Measurements from ENCODE around the gene FNTB. TPM values are rescaled to one million over a fixed set of nuclear protein-coding genes. Genes with fewer than 3 reads are reported as not detected.

The FNTB gene
- total RNA-seq, 2 experiments from 2014 or later = 7.5 to 7.9 TPM

DNA sequence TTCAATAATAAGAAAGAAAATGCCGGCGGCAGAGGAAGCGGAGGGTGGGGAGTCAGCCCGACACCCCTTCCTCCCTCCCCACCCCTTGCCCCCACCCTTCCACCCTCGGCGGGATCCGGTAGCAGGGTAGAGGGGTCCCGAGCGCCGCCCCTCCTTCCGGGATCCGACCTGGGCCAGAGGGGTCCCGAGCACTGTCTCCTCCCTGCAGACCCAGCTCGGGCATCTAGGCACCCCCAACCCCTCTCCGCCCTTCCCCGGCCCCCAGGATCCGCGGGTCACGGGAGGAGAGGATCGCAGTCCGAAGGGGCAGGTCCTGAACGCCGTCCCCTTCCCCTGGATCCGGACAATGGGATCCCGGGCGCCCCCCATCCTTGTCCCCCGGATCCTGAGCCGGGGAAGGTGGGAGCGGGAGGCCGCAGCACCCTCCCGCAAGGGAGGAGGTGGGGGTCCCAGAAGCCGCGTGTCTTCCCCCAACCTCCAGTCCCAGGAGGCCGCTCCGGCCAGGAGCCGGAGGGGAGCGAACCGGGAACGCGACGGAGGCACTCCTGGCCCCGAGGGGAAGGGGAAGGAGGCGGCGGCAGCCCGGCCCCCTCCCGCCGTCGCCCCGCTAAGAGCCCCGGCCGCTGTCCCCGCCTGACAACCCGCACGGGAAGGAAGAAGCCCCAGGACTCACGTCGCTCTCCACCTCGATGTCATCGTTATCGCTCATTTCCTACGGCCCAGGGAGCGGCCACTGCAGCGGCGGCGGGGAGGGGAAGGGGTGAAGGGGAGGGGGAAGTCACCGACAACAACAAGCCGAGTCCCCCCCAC lies 115.1 kb downstream of the FNTB start:
- peaks cover 12% of the 10 kb centered on the region for H3K36me3 ChIP-seq (ENCODE audit: insufficient read depth, low read length)
- peak overlapping the region; percentile 91 for H3K4me3 Mint-ChIP-seq
- no peaks in the 10 kb centered on the region for H3K9me3 ChIP-seq (ENCODE audit: control insufficient read depth in 1 of 2, insufficient read depth in 1 of 2, low read length in 2 of 2)
- H3K4me3 ChIP-seq (ENCODE audit: low read length) = peak overlapping the region; percentile 98
- DNase-seq (peak; percentile 14 to 73 (median 50)), ATAC-seq (ENCODE audit: poor library complexity) (no peak)
- H3K27me3 ChIP-seq (ENCODE audit: control insufficient read depth in 1 of 2, insufficient read depth in 2 of 2, low read length in 2 of 2) = no peaks in the 10 kb centered on the region
- TF ChIP-seq, protein P1, sequence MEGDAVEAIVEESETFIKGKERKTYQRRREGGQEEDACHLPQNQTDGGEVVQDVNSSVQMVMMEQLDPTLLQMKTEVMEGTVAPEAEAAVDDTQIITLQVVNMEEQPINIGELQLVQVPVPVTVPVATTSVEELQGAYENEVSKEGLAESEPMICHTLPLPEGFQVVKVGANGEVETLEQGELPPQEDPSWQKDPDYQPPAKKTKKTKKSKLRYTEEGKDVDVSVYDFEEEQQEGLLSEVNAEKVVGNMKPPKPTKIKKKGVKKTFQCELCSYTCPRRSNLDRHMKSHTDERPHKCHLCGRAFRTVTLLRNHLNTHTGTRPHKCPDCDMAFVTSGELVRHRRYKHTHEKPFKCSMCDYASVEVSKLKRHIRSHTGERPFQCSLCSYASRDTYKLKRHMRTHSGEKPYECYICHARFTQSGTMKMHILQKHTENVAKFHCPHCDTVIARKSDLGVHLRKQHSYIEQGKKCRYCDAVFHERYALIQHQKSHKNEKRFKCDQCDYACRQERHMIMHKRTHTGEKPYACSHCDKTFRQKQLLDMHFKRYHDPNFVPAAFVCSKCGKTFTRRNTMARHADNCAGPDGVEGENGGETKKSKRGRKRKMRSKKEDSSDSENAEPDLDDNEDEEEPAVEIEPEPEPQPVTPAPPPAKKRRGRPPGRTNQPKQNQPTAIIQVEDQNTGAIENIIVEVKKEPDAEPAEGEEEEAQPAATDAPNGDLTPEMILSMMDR (IDR thresholded peaks at IDR 0.05) = no peak
- intact Hi-C loops (cut with DNase I, micrococcal nuclease) = loop anchor here (2.0 to 5.0 kb wide), 6 partner anchors 115 to 1405 kb away; partner anchors contain the start of genes FNTB (in 2 of the 2), FUT8 (in 2 of the 2), ZBTB1 (in 2 of the 2) and ZBTB25 (in 2 of the 2)
- H3K36me3 Mint-ChIP-seq (ENCODE audit: low read depth) = peaks cover 35% of the 10 kb centered on the region
- CTCF ChIA-PET = interaction anchor here (0.5 to 1.3 kb wide), 2 partner anchors 310 to 1383 kb away, joined by 3 to 4 read pairs; no protein-coding TSS in a partner anchor
- H3K27ac Mint-ChIP-seq = peak overlapping the region; percentile 90
- H3K9me3 Mint-ChIP-seq = no peaks in the 10 kb centered on the region
- peaks cover 51% of the 10 kb centered on the region for H3K4me1 Mint-ChIP-seq (ENCODE audit: low read depth)
- H3K4me1 ChIP-seq (ENCODE audit: insufficient read depth, low read length) = peaks cover 24% of the 10 kb centered on the region
- peak overlapping the region; percentile 98 to 100 for H3K27ac ChIP-seq (ENCODE audit: low read depth in 1 of 2, low read length in 2 of 2)
- POLR2A ChIA-PET = interaction anchor here (0.7 to 1.9 kb wide), 19 partner anchors 8 to 1558 kb away, joined by 3 to 22 read pairs (median 4); partner anchors contain the start of genes FNTB, FUT8 and PPP2R5E
- H3K27me3 Mint-ChIP-seq = peaks cover 4% of the 10 kb centered on the region

DNA sequence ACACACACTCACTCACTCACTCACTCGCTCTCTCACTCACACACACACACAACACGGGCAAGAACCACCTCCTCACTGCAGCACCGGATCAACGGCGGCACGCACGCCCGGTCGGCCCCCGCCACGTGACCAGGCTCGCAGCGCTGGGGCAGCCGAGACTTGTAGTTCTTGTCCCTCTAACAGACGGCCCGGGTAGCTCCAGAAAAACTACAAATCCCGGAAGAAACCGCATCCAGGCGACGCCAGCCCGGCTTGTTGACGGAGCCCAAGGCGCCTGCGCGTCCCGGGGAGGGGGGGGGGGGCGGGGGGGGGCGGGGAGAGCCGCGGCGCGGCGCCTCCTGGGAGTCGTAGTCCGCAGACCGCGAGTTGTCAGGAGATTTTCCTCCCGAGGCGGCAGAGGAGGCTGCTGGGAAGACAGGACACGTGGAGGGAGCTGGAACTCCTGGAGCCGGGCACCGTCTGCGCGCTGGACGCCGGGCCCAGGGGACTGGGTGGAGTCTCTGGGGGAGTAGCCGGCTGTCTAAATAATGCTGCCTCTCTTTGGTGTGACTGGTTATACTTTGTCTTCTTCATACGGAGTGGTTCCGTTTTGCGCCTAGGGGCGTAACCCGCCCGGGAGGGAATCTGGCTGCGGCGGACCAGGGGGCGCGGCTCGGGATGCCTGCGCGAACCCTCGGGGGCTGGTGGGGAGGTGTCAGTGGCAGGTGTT lies 115.9 kb downstream of the FNTB start, which contains the start of gene MAX:
Gene MAX (minus strand): TSS at position 77 of the 709 bp plus-strand sequence. CDS start 178 bp downstream, outside the sequence.
- intact Hi-C loops (cut with DNase I, micrococcal nuclease) = loop anchor here (2.0 to 5.0 kb wide), 6 partner anchors 116 to 1405 kb away; partner anchors contain the start of genes FNTB (in 2 of the 2), FUT8 (in 2 of the 2), ZBTB1 (in 2 of the 2) and ZBTB25 (in 2 of the 2)
- Mint-ChIP-seq H3K36me3 (ENCODE audit: low read depth) (peaks cover 28% of the 10 kb centered on the region), H3K27me3 (peaks cover 4% of the 10 kb centered on the region), H3K4me3 (peak within 1 kb of the TSS; percentile 91), H3K4me1 (ENCODE audit: low read depth) (peaks cover 44% of the 10 kb centered on the region), H3K27ac (peak within 1 kb of the TSS; percentile 90), H3K9me3 (no peaks in the 10 kb centered on the region)
- POLR2A ChIA-PET = interaction anchor here (0.6 to 1.9 kb wide), 23 partner anchors 9 to 1559 kb away, joined by 3 to 22 read pairs (median 4); partner anchors contain the start of genes FNTB and PPP2R5E
- no peaks in the 10 kb centered on the region for H3K27me3 ChIP-seq (ENCODE audit: control insufficient read depth in 1 of 2, insufficient read depth in 2 of 2, low read length in 2 of 2)
- TF ChIP-seq, protein P1 (IDR thresholded peaks at IDR 0.05) = no peak
- H3K4me1 ChIP-seq (ENCODE audit: insufficient read depth, low read length) = peaks cover 21% of the 10 kb centered on the region
- H3K27ac ChIP-seq (ENCODE audit: low read depth in 1 of 2, low read length in 2 of 2) = peak within 1 kb of the TSS; percentile 98 to 100
- peak; percentile 89 for ATAC-seq (ENCODE audit: poor library complexity)
- no peaks in the 10 kb centered on the region for H3K9me3 ChIP-seq (ENCODE audit: control insufficient read depth in 1 of 2, insufficient read depth in 1 of 2, low read length in 2 of 2)
- H3K36me3 ChIP-seq (ENCODE audit: insufficient read depth, low read length) = peaks cover 5% of the 10 kb centered on the region
- peak; percentile 96 to 100 (median 98) for DNase-seq
- CTCF ChIA-PET = interaction anchor here (1.2 to 1.3 kb wide), 2 partner anchors 111 to 309 kb away, joined by 3 to 4 read pairs; no protein-coding TSS in a partner anchor
- H3K4me3 ChIP-seq (ENCODE audit: low read length) = peak within 1 kb of the TSS; percentile 98
